ENCODE data around the gene TRIM44. TPM values are rescaled to one million over a fixed set of nuclear protein-coding genes. Genes with fewer than 3 reads are reported as not detected.

The TRIM44 gene
- total and polyA plus RNA-seq, 2 donors (not counting 3 experiments of a cell fraction or from before 2014, with no cell fraction given), result 31.7 to 72.0 TPM

DNA sequence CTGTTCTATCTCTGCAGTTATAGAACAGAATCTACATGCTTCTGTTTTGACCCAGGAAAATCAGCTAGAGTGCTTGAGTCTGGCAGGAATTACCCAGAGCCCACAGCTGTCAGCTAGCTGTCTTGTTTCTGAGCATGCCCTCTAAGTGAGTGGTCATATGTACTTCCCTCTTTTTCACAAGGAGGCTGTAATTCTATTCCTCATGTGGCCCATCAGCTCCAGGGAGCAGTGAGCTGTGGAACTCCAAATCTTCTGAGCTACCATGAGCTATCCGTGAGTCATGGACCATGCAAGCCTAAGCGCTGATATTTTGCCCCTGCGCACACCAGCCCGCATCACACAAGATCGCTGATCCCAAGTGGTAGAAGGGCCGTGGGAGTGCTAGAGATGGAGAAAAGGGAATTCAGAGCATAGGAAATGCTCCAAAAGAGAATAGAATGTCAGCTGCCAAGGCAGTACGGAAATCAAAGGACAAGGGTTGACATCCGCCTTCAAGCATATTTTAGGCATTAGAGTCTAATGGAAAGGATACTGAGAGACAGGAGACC is 38.9 kb upstream of the TRIM44 start:
- ChIA-PET CTCF (interaction anchor here (1.2 to 2.1 kb wide), 4 partner anchors 198 to 635 kb away, joined by 3 to 20 read pairs (median 4); no protein-coding TSS in a partner anchor), POLR2A (interaction anchor here (0.6 kb wide), 1 partner anchor 9 kb away, joined by 3 read pairs; no protein-coding TSS in a partner anchor)
- dilution Hi-C loops (cut with MboI; ENCODE audit: extremely low pct_ligation_motif_present, low sequenced_read_pairs), result loop anchor here (25.0 kb wide), 1 partner anchor 639 kb away; no protein-coding TSS in a partner anchor
- H3K9ac ChIP-seq (replicated peaks; ENCODE audit: extremely low read depth, insufficient read depth, low read length), result peak overlapping the region; percentile 12
- H3K9me1 ChIP-seq (replicated peaks; ENCODE audit: control insufficient read depth, extremely low read depth, insufficient read depth, low read length), result no peaks in the 10 kb centered on the region
- H3K36me3 ChIP-seq (ENCODE audit: control insufficient read depth in 2 of 2, extremely low read depth in 1 of 2, insufficient read depth in 2 of 2, low read length in 2 of 2), result no peaks in the 10 kb centered on the region
- DNase-seq (ENCODE audit: low read depth, low spot score), result peak; percentile 61
- no peaks in the 10 kb centered on the region for H3K9me3 ChIP-seq (replicated peaks; ENCODE audit: control insufficient read depth, insufficient read depth, low read length)
- no peak overlapping the region for H3K4me3 ChIP-seq (replicated peaks in 1 of 3; ENCODE audit: insufficient read depth in 1 of 3, low read depth in 1 of 3, low read length in 3 of 3)
- no peaks in the 10 kb centered on the region for H4K20me1 ChIP-seq (replicated peaks; ENCODE audit: control insufficient read depth, extremely low read depth, insufficient read depth, low read length)
- peaks cover 21% of the 10 kb centered on the region for H3K79me2 ChIP-seq (ENCODE audit: control insufficient read depth, insufficient read depth, low read length)
- TF ChIP-seq EZH2 (IDR thresholded peaks at IDR 0.05; ENCODE audit: borderline replicate concordance, low read depth, low read length, severe bottlenecking), result no peak
- TF ChIP-seq FOS (IDR thresholded peaks at IDR 0.05; ENCODE audit: borderline replicate concordance, insufficient read depth, low read length), result peak; percentile 54
- TF ChIP-seq POLR2A (IDR thresholded peaks at IDR 0.05; ENCODE audit: low read depth, low read length), result no peak
- no TSS peak for BruUV-seq (replicated peaks)
- peak overlapping the region; percentile 51 for H3K27ac ChIP-seq (ENCODE audit: insufficient read depth, low read depth, low read length)
- no peak overlapping the region for H2AFZ ChIP-seq (ENCODE audit: low read depth, low read length)
- no peaks in the 10 kb centered on the region for H3K27me3 ChIP-seq (ENCODE audit: control insufficient read depth in 2 of 2, insufficient read depth in 2 of 2, low read length in 2 of 2)
- peaks cover 41% of the 10 kb centered on the region for H3K4me1 ChIP-seq (ENCODE audit: control insufficient read depth, extremely low read depth, insufficient read depth, low read length)
- intact Hi-C loops (cut with micrococcal nuclease), result loop anchor here (5.0 kb wide), 1 partner anchor 1751 kb away; no protein-coding TSS in a partner anchor
- FAIRE-seq, result peak; percentile 70
- peak overlapping the region; percentile 33 for H3K4me2 ChIP-seq (ENCODE audit: insufficient read depth, low read length)

DNA sequence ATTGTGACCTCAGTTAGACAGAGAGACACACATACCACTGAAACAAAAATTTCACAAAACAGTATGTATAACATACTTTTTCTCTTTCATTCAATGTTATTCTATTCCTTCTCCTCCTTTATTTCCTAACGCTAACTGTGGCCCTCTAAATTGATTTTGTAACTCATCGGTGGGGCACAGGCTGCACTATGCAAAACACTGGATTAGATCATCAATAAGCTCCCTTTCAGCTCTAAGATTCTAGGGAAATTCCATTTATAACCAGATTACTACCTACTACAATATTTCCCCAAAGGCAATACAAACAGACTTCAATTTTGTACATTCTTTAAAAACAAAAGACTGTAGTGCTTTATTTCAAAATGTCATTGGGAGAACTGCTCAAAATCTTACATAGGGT is 38.3 kb upstream of the TRIM44 start:
- dilution Hi-C loops (cut with MboI; ENCODE audit: extremely low pct_ligation_motif_present, low sequenced_read_pairs) (loop anchor here (25.0 kb wide), 1 partner anchor 638 kb away; no protein-coding TSS in a partner anchor), intact Hi-C loops (cut with micrococcal nuclease) (loop anchor here (5.0 kb wide), 1 partner anchor 1752 kb away; no protein-coding TSS in a partner anchor)
- H3K4me2 ChIP-seq (ENCODE audit: insufficient read depth, low read length), result peak overlapping the region; percentile 9
- H3K4me3 ChIP-seq (replicated peaks in 1 of 3; ENCODE audit: insufficient read depth in 1 of 3, low read depth in 1 of 3, low read length in 3 of 3), result no peak overlapping the region
- H2AFZ ChIP-seq (ENCODE audit: low read depth, low read length), result no peak overlapping the region
- no peaks in the 10 kb centered on the region for H3K9me1 ChIP-seq (replicated peaks; ENCODE audit: control insufficient read depth, extremely low read depth, insufficient read depth, low read length)
- ChIA-PET CTCF (interaction anchor here (1.2 to 2.1 kb wide), 4 partner anchors 198 to 635 kb away, joined by 3 to 20 read pairs (median 4); no protein-coding TSS in a partner anchor), POLR2A (interaction anchor here (0.6 kb wide), 1 partner anchor 9 kb away, joined by 3 read pairs; no protein-coding TSS in a partner anchor)
- no peak overlapping the region for H3K9ac ChIP-seq (replicated peaks; ENCODE audit: extremely low read depth, insufficient read depth, low read length)
- TF ChIP-seq GATA2 (IDR thresholded peaks at IDR 0.05; ENCODE audit: insufficient read depth, insufficient read length, low read depth, low read length), result no peak
- no peak for TF ChIP-seq JUN (IDR thresholded peaks at IDR 0.05; ENCODE audit: borderline replicate concordance, insufficient read depth, insufficient read length, low read depth)
- TF ChIP-seq FOS (IDR thresholded peaks at IDR 0.05; ENCODE audit: borderline replicate concordance, insufficient read depth, low read length), result no peak
- TF ChIP-seq, protein P1, sequence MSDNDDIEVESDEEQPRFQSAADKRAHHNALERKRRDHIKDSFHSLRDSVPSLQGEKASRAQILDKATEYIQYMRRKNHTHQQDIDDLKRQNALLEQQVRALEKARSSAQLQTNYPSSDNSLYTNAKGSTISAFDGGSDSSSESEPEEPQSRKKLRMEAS (IDR thresholded peaks at IDR 0.05; ENCODE audit: insufficient read depth, insufficient read length), result no peak
- no peak for TF ChIP-seq POLR2A (IDR thresholded peaks at IDR 0.05; ENCODE audit: low read depth, low read length)
- TF ChIP-seq EZH2 (IDR thresholded peaks at IDR 0.05; ENCODE audit: borderline replicate concordance, low read depth, low read length, severe bottlenecking), result no peak
- TF ChIP-seq CTCF (IDR thresholded peaks at IDR 0.05; ENCODE audit: extremely low read depth in 1 of 2, insufficient read depth in 1 of 2, low read depth in 1 of 2, low read length in 2 of 2), result no peak
- TF ChIP-seq MYC (IDR thresholded peaks at IDR 0.05; ENCODE audit: low read depth, low read length), result no peak
- no peak for TF ChIP-seq POLR2AphosphoS5 (IDR thresholded peaks at IDR 0.05; ENCODE audit: insufficient read depth, low read depth, low read length)
- no peaks in the 10 kb centered on the region for H3K27me3 ChIP-seq (ENCODE audit: control insufficient read depth in 2 of 2, insufficient read depth in 2 of 2, low read length in 2 of 2)
- peaks cover 44% of the 10 kb centered on the region for H3K4me1 ChIP-seq (ENCODE audit: control insufficient read depth, extremely low read depth, insufficient read depth, low read length)
- no peaks in the 10 kb centered on the region for H4K20me1 ChIP-seq (replicated peaks; ENCODE audit: control insufficient read depth, extremely low read depth, insufficient read depth, low read length)
- no peaks in the 10 kb centered on the region for H3K9me3 ChIP-seq (replicated peaks; ENCODE audit: control insufficient read depth, insufficient read depth, low read length)
- peaks cover 19% of the 10 kb centered on the region for H3K79me2 ChIP-seq (ENCODE audit: control insufficient read depth, insufficient read depth, low read length)
- peak overlapping the region; percentile 51 for H3K27ac ChIP-seq (ENCODE audit: insufficient read depth, low read depth, low read length)
- FAIRE-seq (no peak), DNase-seq (ENCODE audit: low read depth, low spot score) (no peak)
- H3K36me3 ChIP-seq (ENCODE audit: control insufficient read depth in 2 of 2, extremely low read depth in 1 of 2, insufficient read depth in 2 of 2, low read length in 2 of 2), result no peaks in the 10 kb centered on the region
- no TSS peak for BruUV-seq (replicated peaks)
